Stimulated activated effector memory CD8-positive, alpha-beta T cell treated with anti-CD3 and anti-CD28 coated beads, Interleukin-12 subunit alpha, Interleukin-12 subunit beta, amount 100 ng/mL, for 72 hours (primary cell): ENCODE data around the gene TLR2.

ENCODE experiments used
- ATAC-seq: fragments of 150-1000 bp; cut with Tn5 transposase; 2 replicates; pipeline ENCODE4 v1.10.0; 2021
- DNase-seq, 2 donors: peaks; one replicate each; pipeline ENCODE4 v3.0.0; 2021 to 2022; ENCODE audit warnings: low spot score in 2 of 2
- H3K27ac Mint-ChIP-seq: one replicate; pipeline ENCODE4 v1.8.0; 2022; ENCODE audit warnings: mild to moderate bottlenecking, mixed read lengths
- H3K36me3 Mint-ChIP-seq: one replicate; pipeline ENCODE4 v1.8.0; 2022; ENCODE audit warnings: mild to moderate bottlenecking, mixed read lengths
- H3K4me1 Mint-ChIP-seq: one replicate; pipeline ENCODE4 v1.8.0; 2022; ENCODE audit warnings: mixed read lengths
- H3K4me3 Mint-ChIP-seq: one replicate; pipeline ENCODE4 v1.8.0; 2022; ENCODE audit warnings: mild to moderate bottlenecking, mixed read lengths
- H3K9me3 Mint-ChIP-seq: one replicate; pipeline ENCODE4 v1.8.0; 2022; ENCODE audit warnings: mixed read lengths

TLR2 gene

DNA sequence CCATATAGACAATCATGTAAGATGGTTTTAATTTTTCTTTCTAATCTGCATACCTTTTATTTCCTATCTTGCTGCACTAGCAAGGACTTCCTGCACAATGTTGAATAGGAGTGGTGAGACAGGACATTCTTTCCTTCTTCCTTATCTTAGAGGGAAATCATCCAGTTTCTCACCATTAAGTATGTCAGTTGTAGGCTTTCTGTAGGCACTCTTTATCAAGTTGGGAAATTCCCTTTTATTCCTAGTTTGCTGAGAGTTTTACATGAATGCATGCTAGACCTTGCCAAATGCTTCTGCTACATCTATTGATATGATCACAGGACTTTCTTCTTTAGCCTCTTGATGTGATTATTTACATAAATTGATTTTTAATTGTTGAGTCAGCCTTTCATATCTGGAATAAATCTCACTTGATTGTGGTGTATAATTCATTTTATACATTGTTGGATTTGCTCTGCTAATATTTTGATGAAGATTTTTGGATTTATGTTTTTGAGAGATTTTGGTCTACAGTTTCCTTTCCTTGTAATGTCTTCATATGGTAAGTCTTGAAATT is 51.9 kb downstream of the TLR2 start:
- Mint-ChIP-seq H3K36me3 (no peaks in the 10 kb centered on the region), H3K27ac (no peak overlapping the region), H3K4me1 (peaks cover 9% of the 10 kb centered on the region), H3K4me3 (no peak overlapping the region), H3K9me3 (peaks cover 6% of the 10 kb centered on the region)
- no peak for DNase-seq
- ATAC-seq, result no peak

- no peak overlapping the region for H3K27ac Mint-ChIP-seq
- peaks cover 6% of the 10 kb centered on the region for H3K9me3 Mint-ChIP-seq
- DNase-seq (no peak), ATAC-seq (no peak)
- H3K4me1 Mint-ChIP-seq, result no peaks in the 10 kb centered on the region
- H3K36me3 Mint-ChIP-seq, result no peaks in the 10 kb centered on the region
- no peak overlapping the region for H3K4me3 Mint-ChIP-seq
Measured at GRCh38 chr4:153741541-153741940, 57.5 kb downstream of the TLR2 start.

GRCh38 chr4:153745651-153746050 is 61.6 kb downstream of the TLR2 start:
- Mint-ChIP-seq H3K36me3 (no peaks in the 10 kb centered on the region), H3K4me1 (no peaks in the 10 kb centered on the region), H3K27ac (no peak overlapping the region), H3K4me3 (no peak overlapping the region), H3K9me3 (peaks cover 3% of the 10 kb centered on the region)
- ATAC-seq (no peak), DNase-seq (no peak)

GRCh38 chr4:153747406-153747955 is 63.4 kb downstream of the TLR2 start:
- no peaks in the 10 kb centered on the region for H3K36me3 Mint-ChIP-seq

DNA sequence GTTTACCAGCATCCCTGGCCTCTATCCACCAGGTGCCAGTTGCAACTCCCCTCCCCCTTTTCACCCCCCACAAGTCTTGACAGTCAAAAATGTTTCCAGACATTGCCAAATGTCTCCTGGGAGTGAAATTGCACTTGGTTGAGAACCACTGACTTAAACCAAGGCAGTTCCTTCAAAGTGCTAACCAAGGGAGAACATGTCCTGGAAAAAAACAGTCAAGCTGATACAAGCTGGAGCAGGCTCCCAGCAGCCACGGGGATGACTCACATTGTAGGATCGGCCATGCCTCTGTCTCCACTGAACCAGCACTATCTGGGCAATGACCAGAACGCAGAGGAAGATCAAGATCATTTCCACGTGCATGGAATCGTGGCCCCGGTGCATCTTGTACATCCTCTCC is 64.3 kb downstream of the TLR2 start:
- no peak for ATAC-seq
- Mint-ChIP-seq H3K27ac (no peak overlapping the region), H3K4me3 (no peak overlapping the region), H3K36me3 (no peaks in the 10 kb centered on the region), H3K4me1 (no peaks in the 10 kb centered on the region), H3K9me3 (no peaks in the 10 kb centered on the region)
- DNase-seq, result no peak

More at GRCh38 chr4:153747406-153747955, 63.4 kb downstream of the TLR2 start:
- ATAC-seq, result no peak
- H3K4me1 Mint-ChIP-seq, result no peaks in the 10 kb centered on the region
- no peak overlapping the region for H3K27ac Mint-ChIP-seq
- no peak for DNase-seq
- no peaks in the 10 kb centered on the region for H3K9me3 Mint-ChIP-seq
- H3K4me3 Mint-ChIP-seq, result no peak overlapping the region

- Mint-ChIP-seq H3K4me3 (no peak overlapping the region), H3K9me3 (no peaks in the 10 kb centered on the region), H3K27ac (no peak overlapping the region), H3K4me1 (no peaks in the 10 kb centered on the region), H3K36me3 (no peaks in the 10 kb centered on the region)
- DNase-seq (peak; percentile 53 to 74), ATAC-seq (peak; percentile 68)
Measured at GRCh38 chr4:153750197-153750817, 66.2 kb downstream of the TLR2 start.

DNA sequence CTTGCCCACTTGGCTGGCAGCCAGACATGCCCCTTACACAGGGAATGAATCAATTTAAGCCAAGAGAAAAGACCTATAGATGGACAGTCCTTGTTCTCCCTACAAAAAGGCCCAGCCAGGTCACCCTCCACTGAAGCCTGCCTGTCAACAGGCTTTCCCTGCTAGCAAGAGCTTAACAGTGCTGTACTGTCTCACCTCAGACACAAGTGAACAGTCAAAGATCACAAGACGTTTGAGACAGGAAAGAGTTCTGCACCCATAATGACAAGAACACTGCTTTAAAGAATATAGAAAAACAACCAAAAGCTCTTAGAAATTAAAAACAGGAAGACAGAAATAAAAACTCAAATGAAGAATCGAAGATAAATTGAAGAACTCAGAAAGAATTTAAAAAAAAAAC is 71.1 kb downstream of the TLR2 start:
- DNase-seq, result no peak
- ATAC-seq, result no peak
- Mint-ChIP-seq H3K4me1 (no peaks in the 10 kb centered on the region), H3K4me3 (no peak overlapping the region), H3K36me3 (no peaks in the 10 kb centered on the region), H3K27ac (no peak overlapping the region), H3K9me3 (no peaks in the 10 kb centered on the region)
